GM12878 (cell line): ENCODE data around the gene EEF2K. TPM values are rescaled to one million over a fixed set of nuclear protein-coding genes. Genes with fewer than 3 reads are reported as not detected.
A peak's percentile ranks its signal among the peaks of the same experiment; 100 is the strongest.

ENCODE experiments used
- ATAC-seq: fragments of 200-7000 bp; cut with Tn5 transposase; 3 replicates; pipeline ENCODE4 v1.9.1; 2020; ENCODE audit warnings: mild to moderate bottlenecking, moderate library complexity
- BruUV-seq: library from RNA; stranded (reverse); fragments of 400-500 nt; replicated peaks from 2 replicates; lab custom pipeline; 2021; lab: Mats Ljungman, UMichigan
- CTCF ChIA-PET: fragments of 300-600 bp; sonication (Branson Sonifier 250); formaldehyde crosslinking; extraction: SDS; loops from one replicate; lab custom pipeline; 2021; ENCODE audit warnings: inconsistent platforms; lab: Yijun Ruan, JAX
- POLR2A ChIA-PET: fragments of 350-600 bp; formaldehyde crosslinking; extraction: SDS; loops from one replicate; lab custom pipeline; 2021; ENCODE audit warnings: inconsistent platforms; lab: Charles Lee
- RAD21 ChIA-PET: fragments of 300-600 bp; sonication (Branson Sonifier 250); formaldehyde crosslinking; loops from one replicate; lab custom pipeline; 2023; ENCODE audit warnings: antibody characterized with exemption; ENCODE audit not compliant: unreplicated experiment; lab: Charles Lee
- SMC1A ChIA-PET: fragments of 300-600 bp; sonication (Branson Sonifier 250); formaldehyde crosslinking; loops from one replicate; lab custom pipeline; 2023; ENCODE audit not compliant: unreplicated experiment, uncharacterized antibody; lab: Charles Lee
- DNase-seq: peaks from one replicate; pipeline ENCODE4 v3.0.0-alpha.2; 2011; ENCODE audit warnings: low read depth, low spot score
- FAIRE-seq: peaks from 3 replicates; lab custom pipeline; 2011; peaks lifted over from hg19 to GRCh38; lab: Jason Lieb, UNC
- H2AFZ ChIP-seq: 2 replicates; pipeline ENCODE4 v1.6.0; 2011; ENCODE audit warnings: low read depth, low read length, control low read depth; ENCODE audit not compliant: control insufficient read depth
- H3K27ac ChIP-seq: 2 replicates; pipeline ENCODE4 v1.5.1; 2011; ENCODE audit warnings: control low read depth; ENCODE audit not compliant: control insufficient read depth, insufficient read depth
- H3K27me3 ChIP-seq, 2 experiments: replicated peaks in 1 of 2; 2 replicates each; pipeline versions ENCODE4 v1.6.0 to v1.6.1; 2011; ENCODE audit warnings: low read length in 1 of 2; ENCODE audit not compliant: control insufficient read depth in 2 of 2, insufficient read depth in 2 of 2
- H3K36me3 ChIP-seq, 2 experiments: 2 replicates each; pipeline ENCODE4 v1.5.1; 2011; ENCODE audit warnings: low read length in 1 of 2; ENCODE audit not compliant: control insufficient read depth in 2 of 2, insufficient read depth in 2 of 2
- H3K4me1 ChIP-seq: 2 replicates; pipeline ENCODE4 v1.6.1; 2011; ENCODE audit warnings: mild to moderate bottlenecking, low read length, moderate library complexity, mixed read lengths; ENCODE audit not compliant: control insufficient read depth, insufficient read depth
- H3K4me2 ChIP-seq: 2 replicates; pipeline ENCODE4 v1.6.0; 2011; ENCODE audit warnings: control low read depth; ENCODE audit not compliant: control insufficient read depth, insufficient read depth
- H3K4me3 ChIP-seq: fragments of 200-600 bp; sonication (generic); 2 replicates; pipeline ENCODE4 v1.5.1; 2016
- H3K79me2 ChIP-seq: 2 replicates; pipeline ENCODE4 v1.6.0; 2011; ENCODE audit warnings: low read length; ENCODE audit not compliant: control insufficient read depth, insufficient read depth
- H3K9ac ChIP-seq: 2 replicates; pipeline ENCODE4 v1.8.0; 2011; ENCODE audit warnings: low read length, control low read depth, mixed read lengths; ENCODE audit not compliant: control insufficient read depth, insufficient read depth
- H3K9me3 ChIP-seq: replicated peaks from 3 replicates; pipeline ENCODE4 v1.5.1; 2011; ENCODE audit warnings: mild to moderate bottlenecking, low read length; ENCODE audit not compliant: control insufficient read depth, insufficient read depth
- H4K20me1 ChIP-seq: 2 replicates; pipeline ENCODE4 v1.6.0; 2011; ENCODE audit not compliant: control insufficient read depth, insufficient read depth
- BCL11A ChIP-seq: IDR thresholded peaks from 2 replicates; pipeline ENCODE4 v1.6.1; 2011; ENCODE audit warnings: low read depth, low read length
- BHLHE40 ChIP-seq, 2 experiments: fragments of 450-650 bp in 1 of 2; IDR thresholded peaks; 2 replicates each; pipeline ENCODE4 v1.6.1; 2011 to 2017; ENCODE audit warnings: low read depth in 2 of 2, borderline replicate concordance in 1 of 2, improper control_type of control experiment in 1 of 2, low read length in 1 of 2, mild to moderate bottlenecking in 1 of 2
- DPF2 ChIP-seq: fragments of 450-650 bp; IDR thresholded peaks from 2 replicates; pipeline ENCODE4 v1.6.1; 2017; ENCODE audit warnings: mild to moderate bottlenecking
- FOS ChIP-seq: IDR thresholded peaks from 3 replicates; pipeline ENCODE4 v1.6.1; 2011; ENCODE audit warnings: borderline replicate concordance; ENCODE audit not compliant: insufficient read length; ENCODE audit errors: extremely low read depth
- FOXK2 ChIP-seq: fragments of 450-650 bp; IDR thresholded peaks from 2 replicates; pipeline ENCODE4 v1.6.1; 2017; ENCODE audit warnings: mild to moderate bottlenecking, moderate library complexity
- HDAC2 ChIP-seq: fragments of 200-600 bp; sonication (generic); IDR thresholded peaks from 2 replicates; pipeline ENCODE4 v1.6.1; 2017
- HDAC6 ChIP-seq: fragments of 200-600 bp; sonication (generic); IDR thresholded peaks from one replicate; pipeline ENCODE4 v1.8.0; 2017; ENCODE audit warnings: antibody characterized with exemption; ENCODE audit not compliant: unreplicated experiment
- IRF4 ChIP-seq: IDR thresholded peaks from 2 replicates; pipeline ENCODE4 v1.6.1; 2011; ENCODE audit warnings: low read depth, low read length
- LARP7 ChIP-seq: fragments of 450-650 bp; IDR thresholded peaks from 2 replicates; pipeline ENCODE4 v1.6.1; 2017; ENCODE audit warnings: mild to moderate bottlenecking
- MTA2 ChIP-seq: fragments of 450-650 bp; IDR thresholded peaks from 2 replicates; pipeline ENCODE4 v1.6.1; 2016; ENCODE audit warnings: low read depth, mild to moderate bottlenecking, moderate library complexity
- MYC ChIP-seq: IDR thresholded peaks from 2 replicates; pipeline ENCODE4 v1.6.1; 2011; ENCODE audit warnings: mild to moderate bottlenecking, low read length, moderate library complexity, inconsistent platforms; ENCODE audit not compliant: insufficient read depth, insufficient replicate concordance, insufficient read length, severe bottlenecking
- NBN ChIP-seq: fragments of 450-650 bp; IDR thresholded peaks from 2 replicates; pipeline ENCODE4 v1.6.1; 2016
- PKNOX1 ChIP-seq: fragments of 450-650 bp; IDR thresholded peaks from 2 replicates; pipeline ENCODE4 v1.6.1; 2016; ENCODE audit warnings: mild to moderate bottlenecking
- RFX5 ChIP-seq: IDR thresholded peaks from 2 replicates; pipeline ENCODE4 v1.6.1; 2011; ENCODE audit warnings: low read depth, low read length, improper control_type of control experiment
- SRF ChIP-seq, 2 experiments: IDR thresholded peaks; 2 replicates each; pipeline ENCODE4 v1.6.1; 2011; ENCODE audit warnings: low read depth in 2 of 2, low read length in 2 of 2, mild to moderate bottlenecking in 1 of 2, moderate library complexity in 1 of 2
- STAT1 ChIP-seq: fragments of 450-650 bp; conservative IDR thresholded peaks from 2 replicates; pipeline ENCODE4 v1.6.1; 2014; ENCODE audit warnings: antibody characterized with exemption, mild to moderate bottlenecking
- TCF3 ChIP-seq: IDR thresholded peaks from 2 replicates; pipeline ENCODE4 v1.6.1; 2012; ENCODE audit warnings: low read depth, mild to moderate bottlenecking, low read length, borderline replicate concordance; ENCODE audit not compliant: insufficient read depth
- USF1 ChIP-seq: IDR thresholded peaks from 2 replicates; pipeline ENCODE4 v1.6.1; 2011; ENCODE audit warnings: borderline replicate concordance, low read depth, mild to moderate bottlenecking, moderate library complexity, mixed read lengths, low read length; ENCODE audit not compliant: insufficient read depth; ENCODE audit errors: extremely low read length
- ZBTB33 ChIP-seq: fragments of 450-650 bp; IDR thresholded peaks from 2 replicates; pipeline ENCODE4 v1.6.1; 2017; ENCODE audit warnings: mild to moderate bottlenecking
- ZNF217 ChIP-seq: fragments of 450-650 bp; IDR thresholded peaks from 2 replicates; pipeline ENCODE4 v1.6.1; 2017; ENCODE audit warnings: antibody characterized with exemption, mild to moderate bottlenecking
- WGBS: methylation state at CpG from one replicate; pipeline ENCODE4 v1.1.6; 2016; ENCODE audit warnings: low lambda C conversion rate; ENCODE audit not compliant: insufficient replicate concordance, insufficient coverage; ENCODE audit errors: missing lambda C conversion rate; 5-methylcytosine and 5-hydroxymethylcytosine counted together
- in situ Hi-C: fragments of 300-500 bp; cut with MboI; formaldehyde crosslinking; loops from 9 replicates; pipeline ENCODE4 v1.14.3; 2018; ENCODE audit warnings: mixed read lengths
- intact Hi-C: fragments of 100-400 bp; cut with micrococcal nuclease; formaldehyde crosslinking; loops from one replicate; pipeline ENCODE4 v1.14.2; 2022; ENCODE audit not compliant: unreplicated experiment
- polyA plus RNA-seq, 11 experiments: library from polyadenylated mRNA; depleted of rRNA in 4 of 11; unstranded in 6 of 11; stranded (reverse) in 5 of 11; fragments of >200 nt; fragmentation: Nextera tagmentation in 4 of 11; fragmentation: Illumina TruSeq in 1 of 11; extraction: Ambion mirVana in 4 of 11; extraction: Trizol in 1 of 11; gene quantifications; 1 replicate in 1 of 11; 2 replicates in 10 of 11; pipeline versions ENCODE4 v1.2.1 to v1.2.3, GENCODE V29; 2011 to 2016; ENCODE audit warnings: inconsistent platforms in 2 of 11, missing spikeins in 2 of 11, low read depth in 1 of 11
- total RNA-seq, 4 experiments: library from RNA; depleted of rRNA in 3 of 4; stranded (reverse); fragments of >200 nt in 3 of 4; fragmentation: Illumina TruSeq in 1 of 4; extraction: Trizol in 1 of 4; gene quantifications; 2 replicates each; pipeline versions ENCODE4 v1.2.1 to v1.2.3, GENCODE V29; 2013 to 2021

EEF2K gene
- total and polyA plus RNA-seq, 10 of the 15 experiments (the other 5 are each of a cell fraction or from before 2014, with no cell fraction given), result 2.0 to 29.6 (median 12.2) TPM

GRCh38 chr16:22188267-22188594 lies 17.8 kb upstream of the EEF2K start:
- no peak overlapping the region for H3K27ac ChIP-seq
- peaks cover 27% of the 10 kb centered on the region for H3K4me1 ChIP-seq
- H3K4me3 ChIP-seq, result no peak overlapping the region
- no peaks in the 10 kb centered on the region for H3K36me3 ChIP-seq
- 57% methylated on average over 2 of the region's 2 CpGs for WGBS
- H3K27me3 ChIP-seq, result no peaks in the 10 kb centered on the region
- BruUV-seq, result no TSS peak
- CTCF ChIA-PET, result interaction anchor here (0.6 to 8.4 kb wide), 55 partner anchors 8 to 598 kb away, joined by 3 to 103 read pairs (median 5); partner anchors contain the start of genes EEF2K, MOSMO, PDZD9 and POLR3E
- POLR2A ChIA-PET, result interaction anchor here (0.6 to 2.0 kb wide), 6 partner anchors 99 to 235 kb away, joined by 3 to 6 read pairs (median 4); partner anchors contain the start of gene UQCRC2
- FAIRE-seq (no peak), DNase-seq (no peak)
- no peak overlapping the region; the same call in 1 of the 2 replicates for H3K4me2 ChIP-seq
- peak overlapping the region; percentile 62 for H2AFZ ChIP-seq
- no peaks in the 10 kb centered on the region for H4K20me1 ChIP-seq
- no peaks in the 10 kb centered on the region for H3K79me2 ChIP-seq
- SMC1A ChIA-PET, result interaction anchor here (0.6 to 6.0 kb wide), 33 partner anchors 13 to 366 kb away, joined by 3 to 69 read pairs (median 5); partner anchors contain the start of genes MOSMO, PDZD9 and UQCRC2
- RAD21 ChIA-PET, result interaction anchor here (0.6 to 7.8 kb wide), 35 partner anchors 8 to 543 kb away, joined by 3 to 68 read pairs (median 4); partner anchors contain the start of genes EEF2K, PDZD9, POLR3E and UQCRC2
- in situ Hi-C loops, result loop anchor here (5.0 kb wide), 1 partner anchor 86 kb away; no protein-coding TSS in a partner anchor
- TF ChIP-seq HDAC6, result no peak
- no peak for TF ChIP-seq IRF4
- no peak for TF ChIP-seq PKNOX1
- TF ChIP-seq DPF2, result peak; percentile 68; the same call in 1 of the 2 replicates
- no peak for TF ChIP-seq MYC
- no peak for TF ChIP-seq FOS
- peak; percentile 73 for TF ChIP-seq ZNF217
- TF ChIP-seq NBN, result no peak
- TF ChIP-seq LARP7, result no peak; the same call in 1 of the 2 replicates
- TF ChIP-seq RFX5, result no peak
- TF ChIP-seq HDAC2, result no peak
- no peak for TF ChIP-seq BCL11A
- TF ChIP-seq FOXK2, result no peak
- TF ChIP-seq MTA2, result peak; percentile 25; the same call in 1 of the 2 replicates
- no peak for TF ChIP-seq ZBTB33
- TF ChIP-seq SRF (IDR thresholded peaks at IDR 0.05; ENCODE audit: low read depth in 2 of 2, low read length in 2 of 2), result no peak
- no peak for TF ChIP-seq TCF3
- no peak for TF ChIP-seq BHLHE40 (IDR thresholded peaks at IDR 0.05; ENCODE audit: borderline replicate concordance in 1 of 2, low read depth in 2 of 2, low read length in 1 of 2)
- TF ChIP-seq USF1, result no peak
- no peak for TF ChIP-seq STAT1
- TF ChIP-seq, all 136 proteins: peak for 3
- intact Hi-C loops, result loop anchor here (1.0 to 2.0 kb wide), 3 partner anchors 89 to 187 kb away; partner anchors contain the start of gene PDZD9
- Histone ChIP-seq H3K9ac (no peak overlapping the region), H3K9me3 (no peaks in the 10 kb centered on the region)
- no peak for ATAC-seq
